ENCODE results near the gene HOXB9. TPM values are rescaled to one million over a fixed set of nuclear protein-coding genes. Genes with fewer than 3 reads are reported as not detected.

HOXB9 gene
- total and polyA plus RNA-seq, 2 donors (not counting 1 experiment from before 2014, with no cell fraction given): not detected

DNA sequence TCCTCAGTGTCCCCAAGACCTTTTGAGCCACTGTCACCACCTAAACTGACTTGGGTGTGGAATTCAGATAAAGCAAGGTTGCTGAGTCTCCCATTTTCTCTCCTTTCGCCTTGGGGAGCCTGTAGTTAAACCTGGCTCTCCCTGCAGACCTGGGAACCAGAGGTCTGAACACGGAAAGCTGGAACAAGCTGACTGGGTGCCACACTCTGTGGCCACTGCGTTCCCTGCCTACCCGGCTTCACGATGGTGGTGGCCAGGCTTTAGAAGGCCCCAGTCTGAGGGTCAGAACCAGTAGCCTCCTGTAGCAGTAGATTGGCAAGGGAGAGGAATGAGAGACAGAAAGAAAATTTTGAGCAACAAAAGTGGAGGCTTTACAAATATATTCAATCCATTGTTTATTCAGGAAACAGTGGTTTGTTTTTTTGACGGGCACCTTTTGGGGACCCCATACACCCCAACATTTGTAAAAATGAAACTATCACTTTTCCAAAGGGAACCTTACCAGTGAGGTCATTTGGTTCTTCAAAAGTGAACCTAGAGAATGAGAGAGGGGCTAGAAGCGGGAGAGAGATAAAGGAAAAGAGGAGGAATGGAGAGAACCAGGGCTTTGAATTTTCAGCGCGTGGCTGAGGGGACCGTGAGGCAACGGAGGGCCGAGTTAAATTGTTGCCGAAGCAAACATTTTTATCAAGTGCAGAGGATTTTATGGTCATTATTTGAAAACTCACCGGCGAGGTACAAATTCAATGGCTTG lies 9.3 kb downstream of the HOXB9 start:
- no peak for DNase-seq (ENCODE audit: low read depth in 2 of 2)
- Histone ChIP-seq H3K4me3 (replicated peaks in 1 of 4; ENCODE audit: control extremely low read depth in 1 of 4, insufficient read depth in 1 of 4, low read depth in 3 of 4, low read length in 4 of 4) (peak overlapping the region in 2 of 4 experiments; percentile 24 to 30), H3K79me2 (ENCODE audit: control insufficient read depth, insufficient read depth, low read length) (peaks cover 6% of the 10 kb centered on the region), H3K27me3 (ENCODE audit: control insufficient read depth, insufficient read depth, low read length) (peaks cover 76% of the 10 kb centered on the region), H4K20me1 (ENCODE audit: control insufficient read depth, extremely low read depth, insufficient read depth, low read length) (no peaks in the 10 kb centered on the region), H3K9me3 (ENCODE audit: control insufficient read depth, insufficient read depth, low read depth, low read length) (no peaks in the 10 kb centered on the region), H3K4me2 (ENCODE audit: extremely low read depth, insufficient read depth, low read length) (peak overlapping the region; percentile 58), H3K9ac (ENCODE audit: insufficient read depth, low read length) (no peak overlapping the region), H3K36me3 (ENCODE audit: control insufficient read depth, insufficient read depth, low read length) (no peaks in the 10 kb centered on the region), H3K27ac (ENCODE audit: insufficient read depth, low read length) (no peak overlapping the region), H2AFZ (ENCODE audit: low read length) (no peak overlapping the region), H3K4me1 (ENCODE audit: control insufficient read depth, extremely low read depth, insufficient read depth, low read length) (no peaks in the 10 kb centered on the region)
- no peak for TF ChIP-seq EZH2 (IDR thresholded peaks at IDR 0.05; ENCODE audit: low read length, missing control alignments)
- TF ChIP-seq, protein P1, sequence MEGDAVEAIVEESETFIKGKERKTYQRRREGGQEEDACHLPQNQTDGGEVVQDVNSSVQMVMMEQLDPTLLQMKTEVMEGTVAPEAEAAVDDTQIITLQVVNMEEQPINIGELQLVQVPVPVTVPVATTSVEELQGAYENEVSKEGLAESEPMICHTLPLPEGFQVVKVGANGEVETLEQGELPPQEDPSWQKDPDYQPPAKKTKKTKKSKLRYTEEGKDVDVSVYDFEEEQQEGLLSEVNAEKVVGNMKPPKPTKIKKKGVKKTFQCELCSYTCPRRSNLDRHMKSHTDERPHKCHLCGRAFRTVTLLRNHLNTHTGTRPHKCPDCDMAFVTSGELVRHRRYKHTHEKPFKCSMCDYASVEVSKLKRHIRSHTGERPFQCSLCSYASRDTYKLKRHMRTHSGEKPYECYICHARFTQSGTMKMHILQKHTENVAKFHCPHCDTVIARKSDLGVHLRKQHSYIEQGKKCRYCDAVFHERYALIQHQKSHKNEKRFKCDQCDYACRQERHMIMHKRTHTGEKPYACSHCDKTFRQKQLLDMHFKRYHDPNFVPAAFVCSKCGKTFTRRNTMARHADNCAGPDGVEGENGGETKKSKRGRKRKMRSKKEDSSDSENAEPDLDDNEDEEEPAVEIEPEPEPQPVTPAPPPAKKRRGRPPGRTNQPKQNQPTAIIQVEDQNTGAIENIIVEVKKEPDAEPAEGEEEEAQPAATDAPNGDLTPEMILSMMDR (conservative IDR thresholded peaks at IDR 0.05 in 1 of 2, IDR thresholded peaks at IDR 0.05 in 1 of 2; ENCODE audit: low read depth in 1 of 2, low read length in 2 of 2): no peak

DNA sequence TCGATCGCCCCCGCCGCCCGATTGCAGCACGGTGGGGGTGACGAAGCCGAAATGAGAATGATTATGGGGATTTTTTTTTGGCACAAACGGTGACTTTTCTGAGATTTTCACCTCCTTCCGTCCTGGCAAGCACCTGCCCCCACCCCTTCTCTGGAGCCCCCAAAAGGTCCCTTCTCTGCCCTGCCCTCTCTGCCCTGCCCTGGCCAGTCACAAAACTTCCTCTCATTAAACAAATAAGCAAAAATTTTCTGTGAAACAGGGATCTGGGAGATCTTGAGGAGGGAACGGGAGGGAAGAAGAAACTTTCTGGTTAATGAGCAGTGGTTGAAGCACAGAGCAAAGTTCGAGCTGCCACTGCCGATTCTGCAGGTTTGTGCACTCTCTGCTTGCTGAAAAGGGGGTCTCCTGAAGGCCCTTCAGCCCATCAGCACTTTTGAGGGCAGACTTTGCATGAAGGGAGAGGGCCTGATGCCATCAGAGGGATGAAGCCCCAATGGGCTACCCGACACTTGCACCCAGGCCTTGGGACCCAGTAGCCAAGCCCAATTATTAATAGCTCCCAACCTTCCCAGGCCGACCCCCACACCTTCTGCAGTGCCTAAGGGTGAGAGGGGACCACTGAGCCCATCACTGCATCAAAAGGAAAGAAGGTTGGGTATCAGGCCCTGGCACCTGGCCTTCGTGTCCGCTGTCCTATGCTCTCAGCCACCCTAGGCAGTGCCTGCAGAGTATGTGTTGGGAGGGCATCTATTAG lies 10.0 kb downstream of the HOXB9 start:
- Histone ChIP-seq H3K4me3 (replicated peaks in 1 of 4; ENCODE audit: control extremely low read depth in 1 of 4, insufficient read depth in 1 of 4, low read depth in 3 of 4, low read length in 4 of 4) (no peak overlapping the region), H3K4me2 (ENCODE audit: extremely low read depth, insufficient read depth, low read length) (no peak overlapping the region), H3K9me3 (ENCODE audit: control insufficient read depth, insufficient read depth, low read depth, low read length) (no peaks in the 10 kb centered on the region), H3K27me3 (ENCODE audit: control insufficient read depth, insufficient read depth, low read length) (peaks cover 68% of the 10 kb centered on the region), H3K79me2 (ENCODE audit: control insufficient read depth, insufficient read depth, low read length) (peaks cover 9% of the 10 kb centered on the region), H3K27ac (ENCODE audit: insufficient read depth, low read length) (no peak overlapping the region), H3K36me3 (ENCODE audit: control insufficient read depth, insufficient read depth, low read length) (no peaks in the 10 kb centered on the region), H3K9ac (ENCODE audit: insufficient read depth, low read length) (no peak overlapping the region), H4K20me1 (ENCODE audit: control insufficient read depth, extremely low read depth, insufficient read depth, low read length) (no peaks in the 10 kb centered on the region), H3K4me1 (ENCODE audit: control insufficient read depth, extremely low read depth, insufficient read depth, low read length) (peaks cover 4% of the 10 kb centered on the region), H2AFZ (ENCODE audit: low read length) (no peak overlapping the region)
- DNase-seq (ENCODE audit: low read depth in 2 of 2): no peak
- peak; percentile 19 for TF ChIP-seq EZH2 (IDR thresholded peaks at IDR 0.05; ENCODE audit: low read length, missing control alignments)
- TF ChIP-seq, protein P1 (conservative IDR thresholded peaks at IDR 0.05 in 1 of 2, IDR thresholded peaks at IDR 0.05 in 1 of 2; ENCODE audit: low read depth in 1 of 2, low read length in 2 of 2): no peak

Data from fibroblast of lung (primary cell).